Right lobe of liver (tissue), 4 donors: ENCODE data around the gene HSPA4.

Source experiments
- CTCF ChIP-seq, 4 donors: fragments of 200-600 bp in 3 of 4; fragments of 450-650 bp in 1 of 4; IDR thresholded peaks; one replicate each; pipeline versions ENCODE4 v1.5.1 to v1.8.0; 2016 to 2022; ENCODE audit warnings: antibody characterized with exemption in 4 of 4, mild to moderate bottlenecking in 2 of 4
- POLR2A ChIP-seq: fragments of 450-650 bp; IDR thresholded peaks from one replicate; pipeline ENCODE4 v1.6.1; 2017; ENCODE audit warnings: antibody characterized with exemption, mild to moderate bottlenecking
- donor health status: DM: no; HTN: no; CAD: no.
- donor health status: DM: no; HTN: no; CAD: no.
- donor health status: DM: no; HTN: yes; CAD: no.

GRCh38 chr5:133079048-133079447 is 27.2 kb downstream of the HSPA4 start:
- TF ChIP-seq CTCF (IDR thresholded peaks at IDR 0.05) (no peak), POLR2A (no peak)
